ENCODE measurements around the gene OSER1. TPM values are rescaled to one million over a fixed set of nuclear protein-coding genes. Genes with fewer than 3 reads are reported as not detected.
A peak's percentile ranks its signal among the peaks of the same experiment; 100 is the strongest.

The OSER1 gene
- total and polyA plus RNA-seq, 9 of the 15 experiments (the other 6 are each of a cell fraction or from before 2014, with no cell fraction given) = 15.5 to 57.3 (median 19.9) TPM

GRCh38 chr20:44210406-44211176 is at the start of gene OSER1 (continued):
- TF ChIP-seq, protein P1, sequence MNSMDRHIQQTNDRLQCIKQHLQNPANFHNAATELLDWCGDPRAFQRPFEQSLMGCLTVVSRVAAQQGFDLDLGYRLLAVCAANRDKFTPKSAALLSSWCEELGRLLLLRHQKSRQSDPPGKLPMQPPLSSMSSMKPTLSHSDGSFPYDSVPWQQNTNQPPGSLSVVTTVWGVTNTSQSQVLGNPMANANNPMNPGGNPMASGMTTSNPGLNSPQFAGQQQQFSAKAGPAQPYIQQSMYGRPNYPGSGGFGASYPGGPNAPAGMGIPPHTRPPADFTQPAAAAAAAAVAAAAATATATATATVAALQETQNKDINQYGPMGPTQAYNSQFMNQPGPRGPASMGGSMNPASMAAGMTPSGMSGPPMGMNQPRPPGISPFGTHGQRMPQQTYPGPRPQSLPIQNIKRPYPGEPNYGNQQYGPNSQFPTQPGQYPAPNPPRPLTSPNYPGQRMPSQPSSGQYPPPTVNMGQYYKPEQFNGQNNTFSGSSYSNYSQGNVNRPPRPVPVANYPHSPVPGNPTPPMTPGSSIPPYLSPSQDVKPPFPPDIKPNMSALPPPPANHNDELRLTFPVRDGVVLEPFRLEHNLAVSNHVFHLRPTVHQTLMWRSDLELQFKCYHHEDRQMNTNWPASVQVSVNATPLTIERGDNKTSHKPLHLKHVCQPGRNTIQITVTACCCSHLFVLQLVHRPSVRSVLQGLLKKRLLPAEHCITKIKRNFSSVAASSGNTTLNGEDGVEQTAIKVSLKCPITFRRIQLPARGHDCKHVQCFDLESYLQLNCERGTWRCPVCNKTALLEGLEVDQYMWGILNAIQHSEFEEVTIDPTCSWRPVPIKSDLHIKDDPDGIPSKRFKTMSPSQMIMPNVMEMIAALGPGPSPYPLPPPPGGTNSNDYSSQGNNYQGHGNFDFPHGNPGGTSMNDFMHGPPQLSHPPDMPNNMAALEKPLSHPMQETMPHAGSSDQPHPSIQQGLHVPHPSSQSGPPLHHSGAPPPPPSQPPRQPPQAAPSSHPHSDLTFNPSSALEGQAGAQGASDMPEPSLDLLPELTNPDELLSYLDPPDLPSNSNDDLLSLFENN (IDR thresholded peaks at IDR 0.05; ENCODE audit: low read depth in 2 of 2, low read length in 2 of 2) = no peak
- TF ChIP-seq E2F3 (CRISPR knock-in tag; IDR thresholded peaks at IDR 0.05) (0 out of 2 replicates have a peak, but pooled peaks have one; percentile 77), IFI16 (CRISPR knock-in tag; IDR thresholded peaks at IDR 0.05) (no peak), ZNF79 (CRISPR knock-in tag; IDR thresholded peaks at IDR 0.05; ENCODE audit: low read depth) (no peak), ZSCAN29 (IDR thresholded peaks at IDR 0.05) (no peak), CTCF (IDR thresholded peaks at IDR 0.05 in 2 of 3, conservative IDR thresholded peaks at IDR 0.05 in 1 of 3; ENCODE audit: insufficient read depth in 2 of 3, low read depth in 1 of 3, low read length in 3 of 3) (no peak), CBFA2T3 (IDR thresholded peaks at IDR 0.05) (peak; percentile 36), XRCC5 (IDR thresholded peaks at IDR 0.05; ENCODE audit: low read depth, low read length) (no peak), SIX5 (IDR thresholded peaks at IDR 0.05; ENCODE audit: borderline replicate concordance in 1 of 2, insufficient read depth in 1 of 2, low read depth in 1 of 2, low read length in 2 of 2) (no peak), PHF8 (IDR thresholded peaks at IDR 0.05; ENCODE audit: borderline replicate concordance, low read length) (peak; percentile 83; the same call in 1 of the 2 replicates), NCOA4 (IDR thresholded peaks at IDR 0.05; ENCODE audit: partially characterized antibody) (no peak), SIN3A (IDR thresholded peaks at IDR 0.05; ENCODE audit: borderline replicate concordance in 2 of 2, control insufficient read depth in 1 of 2, low read depth in 2 of 2, low read length in 2 of 2) (peak; percentile 45 to 72; a peak in 3 of 4 replicates), CBFA2T2 (conservative IDR thresholded peaks at IDR 0.05) (no peak), HDGF (IDR thresholded peaks at IDR 0.05) (no peak)
- TF ChIP-seq, protein P2, sequence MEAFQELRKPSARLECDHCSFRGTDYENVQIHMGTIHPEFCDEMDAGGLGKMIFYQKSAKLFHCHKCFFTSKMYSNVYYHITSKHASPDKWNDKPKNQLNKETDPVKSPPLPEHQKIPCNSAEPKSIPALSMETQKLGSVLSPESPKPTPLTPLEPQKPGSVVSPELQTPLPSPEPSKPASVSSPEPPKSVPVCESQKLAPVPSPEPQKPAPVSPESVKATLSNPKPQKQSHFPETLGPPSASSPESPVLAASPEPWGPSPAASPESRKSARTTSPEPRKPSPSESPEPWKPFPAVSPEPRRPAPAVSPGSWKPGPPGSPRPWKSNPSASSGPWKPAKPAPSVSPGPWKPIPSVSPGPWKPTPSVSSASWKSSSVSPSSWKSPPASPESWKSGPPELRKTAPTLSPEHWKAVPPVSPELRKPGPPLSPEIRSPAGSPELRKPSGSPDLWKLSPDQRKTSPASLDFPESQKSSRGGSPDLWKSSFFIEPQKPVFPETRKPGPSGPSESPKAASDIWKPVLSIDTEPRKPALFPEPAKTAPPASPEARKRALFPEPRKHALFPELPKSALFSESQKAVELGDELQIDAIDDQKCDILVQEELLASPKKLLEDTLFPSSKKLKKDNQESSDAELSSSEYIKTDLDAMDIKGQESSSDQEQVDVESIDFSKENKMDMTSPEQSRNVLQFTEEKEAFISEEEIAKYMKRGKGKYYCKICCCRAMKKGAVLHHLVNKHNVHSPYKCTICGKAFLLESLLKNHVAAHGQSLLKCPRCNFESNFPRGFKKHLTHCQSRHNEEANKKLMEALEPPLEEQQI (IDR thresholded peaks at IDR 0.05) = no peak
- TF ChIP-seq, protein P3, sequence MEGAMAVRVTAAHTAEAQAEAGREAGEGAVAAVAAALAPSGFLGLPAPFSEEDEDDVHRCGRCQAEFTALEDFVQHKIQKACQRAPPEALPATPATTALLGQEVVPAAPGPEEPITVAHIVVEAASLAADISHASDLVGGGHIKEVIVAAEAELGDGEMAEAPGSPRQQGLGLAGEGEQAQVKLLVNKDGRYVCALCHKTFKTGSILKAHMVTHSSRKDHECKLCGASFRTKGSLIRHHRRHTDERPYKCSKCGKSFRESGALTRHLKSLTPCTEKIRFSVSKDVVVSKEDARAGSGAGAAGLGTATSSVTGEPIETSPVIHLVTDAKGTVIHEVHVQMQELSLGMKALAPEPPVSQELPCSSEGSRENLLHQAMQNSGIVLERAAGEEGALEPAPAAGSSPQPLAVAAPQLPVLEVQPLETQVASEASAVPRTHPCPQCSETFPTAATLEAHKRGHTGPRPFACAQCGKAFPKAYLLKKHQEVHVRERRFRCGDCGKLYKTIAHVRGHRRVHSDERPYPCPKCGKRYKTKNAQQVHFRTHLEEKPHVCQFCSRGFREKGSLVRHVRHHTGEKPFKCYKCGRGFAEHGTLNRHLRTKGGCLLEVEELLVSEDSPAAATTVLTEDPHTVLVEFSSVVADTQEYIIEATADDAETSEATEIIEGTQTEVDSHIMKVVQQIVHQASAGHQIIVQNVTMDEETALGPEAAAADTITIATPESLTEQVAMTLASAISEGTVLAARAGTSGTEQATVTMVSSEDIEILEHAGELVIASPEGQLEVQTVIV (CRISPR knock-in tag; IDR thresholded peaks at IDR 0.05; ENCODE audit: borderline replicate concordance) = no peak
